ENCODE data around the gene THAP2.

The THAP2 gene

GRCh38 chr12:71704920-71705319, 40.8 kb downstream of the THAP2 start:
- no peak for FAIRE-seq

GRCh38 chr12:71708658-71709057, 44.6 kb downstream of the THAP2 start:
- FAIRE-seq = no peak

- FAIRE-seq = no peak
Measured at GRCh38 chr12:71710276-71711125, 46.4 kb downstream of the THAP2 start.

GRCh38 chr12:71718611-71719010, 54.5 kb downstream of the THAP2 start:
- no peak for FAIRE-seq

GRCh38 chr12:71719647-71720370, 55.7 kb downstream of the THAP2 start:
- no peak for FAIRE-seq

GRCh38 chr12:71721783-71722505, 57.8 kb downstream of the THAP2 start:
- no peak for FAIRE-seq

GRCh38 chr12:71725011-71725410, 60.9 kb downstream of the THAP2 start:
- no peak for FAIRE-seq

GRCh38 chr12:71726548-71726947, 62.4 kb downstream of the THAP2 start:
- FAIRE-seq = no peak

GRCh38 chr12:71727958-71728357, 63.9 kb downstream of the THAP2 start:
- FAIRE-seq = no peak

Data from islet of Langerhans (tissue), 1 donor.